NCI-H1930 (cell line): ENCODE data around the gene SASH1.
"Not testable (repeated sequence)": the region's sequence is repeated elsewhere in the genome, so short reads cannot be mapped to it uniquely, and the experiment has no call there.

ENCODE experiments used
- DNase-seq, 2 experiments: peaks; one replicate each; lab custom pipeline; 2025; lab: John Stamatoyannopoulos, UW

SASH1 gene

DNA sequence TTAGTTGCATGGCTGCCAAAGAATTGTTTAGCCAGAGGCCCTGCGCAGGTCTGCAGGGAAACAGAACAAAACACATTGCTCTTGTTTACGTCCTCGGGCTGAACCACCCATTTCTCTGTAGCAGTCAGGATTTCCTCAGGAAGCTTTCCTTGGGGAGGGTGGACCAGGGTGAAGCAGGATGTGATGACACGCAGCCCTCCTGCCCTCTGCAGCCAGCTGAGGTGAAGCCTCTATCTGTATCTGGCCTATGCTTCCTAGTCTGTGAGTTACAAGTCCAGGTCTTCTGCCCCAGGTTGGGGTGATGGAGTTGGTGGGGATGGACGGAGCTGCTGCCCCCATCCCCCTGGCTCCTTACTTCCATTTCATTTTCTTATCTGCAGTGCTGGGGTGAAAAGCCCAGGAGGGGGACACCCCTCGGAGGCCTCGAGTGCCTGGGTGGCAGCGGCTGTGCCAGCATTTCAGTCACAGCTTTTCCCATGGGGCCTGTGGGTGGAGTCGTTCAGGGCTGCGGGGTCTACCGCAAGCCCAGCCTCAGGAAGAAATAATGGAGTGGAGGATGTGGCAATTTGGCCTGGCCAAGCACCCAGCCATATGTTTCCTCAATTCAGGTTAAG, 24.9 kb downstream of the SASH1 start:
- no peak for DNase-seq

DNA sequence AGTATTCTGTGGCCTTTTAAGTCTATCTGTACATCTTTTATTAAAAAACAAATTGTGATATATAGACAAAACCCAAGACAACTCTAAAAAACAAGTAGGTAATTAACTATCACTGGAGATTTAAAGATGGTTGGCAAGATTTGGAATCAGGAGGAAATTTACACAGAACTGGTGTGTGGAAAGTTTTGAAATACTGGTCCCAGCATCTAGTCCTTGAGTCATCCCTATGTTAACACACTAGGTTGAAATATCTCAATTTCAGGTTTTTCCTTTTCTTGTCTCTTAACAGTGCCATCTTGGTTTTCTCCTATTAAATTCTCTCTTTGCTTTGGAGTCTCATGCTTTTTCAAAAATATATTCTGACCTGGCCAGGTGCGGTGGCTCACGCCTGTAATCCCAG, 27.5 kb downstream of the SASH1 start:
- no peak for DNase-seq

DNA sequence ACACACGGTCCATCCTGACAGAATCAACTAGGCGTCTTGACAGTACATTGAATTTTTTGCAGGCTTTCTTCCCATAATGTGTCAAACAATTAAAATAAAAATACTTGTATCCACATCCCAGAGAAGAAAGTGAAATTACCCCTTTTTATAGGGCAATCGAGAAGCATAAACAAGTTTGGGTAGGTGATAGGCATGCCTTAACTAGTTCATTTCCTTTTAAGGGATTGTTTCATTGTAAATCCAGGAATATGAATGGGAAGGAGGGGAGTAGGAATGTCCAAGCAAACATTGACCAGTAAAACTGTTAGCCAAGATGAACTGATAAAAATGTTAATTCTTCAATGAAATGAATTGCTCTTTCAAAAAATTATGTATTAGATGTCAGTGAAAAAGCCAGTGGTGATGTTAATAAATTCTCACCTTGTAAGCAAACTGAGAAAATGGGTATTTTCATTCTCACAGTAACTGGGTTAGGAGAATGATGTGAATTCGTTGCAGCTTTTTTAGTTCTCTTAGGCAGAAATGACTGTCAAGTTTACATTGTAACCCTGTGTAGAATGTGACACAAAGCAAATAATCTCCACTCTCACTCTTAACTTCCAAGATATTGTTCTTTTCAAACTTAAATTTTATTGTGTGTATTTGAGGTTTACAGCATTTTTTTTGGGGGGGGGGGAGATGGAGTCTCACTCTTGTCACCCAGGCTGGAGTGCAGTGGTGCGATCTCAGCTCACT, 31.6 kb downstream of the SASH1 start:
- no peak for DNase-seq

DNA sequence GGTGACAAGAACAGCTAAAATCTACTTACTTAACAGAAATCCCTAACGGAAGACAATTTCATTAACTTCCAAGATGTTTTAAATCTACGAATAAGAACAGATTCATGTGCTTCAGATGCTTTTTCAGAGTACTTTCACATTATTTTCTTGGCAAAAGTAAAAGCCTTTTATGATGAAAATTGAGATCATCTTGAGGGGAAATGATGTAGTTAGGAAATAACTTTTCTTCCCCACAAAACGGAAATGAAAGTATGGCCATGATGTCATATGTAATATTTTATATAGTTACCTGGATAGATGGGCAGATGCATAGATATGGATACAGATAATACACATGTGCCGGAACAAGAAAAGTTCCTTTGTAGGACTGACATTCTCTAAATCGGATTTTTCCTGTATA, 32.8 kb downstream of the SASH1 start:
- no peak for DNase-seq

DNA sequence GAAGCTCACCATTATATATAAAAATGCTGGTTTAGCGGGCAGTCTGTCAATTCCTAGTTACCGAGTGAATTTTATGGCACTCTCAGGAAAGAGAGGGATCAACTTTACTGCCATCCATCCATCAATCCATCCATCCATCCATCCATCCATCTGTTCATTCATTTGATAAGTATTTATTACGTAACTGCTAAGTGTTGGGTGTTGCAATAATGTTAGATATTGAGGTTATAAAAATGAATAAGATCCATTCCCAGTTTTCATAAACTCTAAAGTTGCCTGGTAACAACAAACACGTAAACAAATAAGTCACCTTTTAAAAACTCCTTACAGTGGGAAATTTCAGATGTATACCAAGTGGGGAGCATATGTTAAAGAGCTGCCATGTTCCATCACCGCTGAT, 36.8 kb downstream of the SASH1 start:
- DNase-seq, result no peak

DNA sequence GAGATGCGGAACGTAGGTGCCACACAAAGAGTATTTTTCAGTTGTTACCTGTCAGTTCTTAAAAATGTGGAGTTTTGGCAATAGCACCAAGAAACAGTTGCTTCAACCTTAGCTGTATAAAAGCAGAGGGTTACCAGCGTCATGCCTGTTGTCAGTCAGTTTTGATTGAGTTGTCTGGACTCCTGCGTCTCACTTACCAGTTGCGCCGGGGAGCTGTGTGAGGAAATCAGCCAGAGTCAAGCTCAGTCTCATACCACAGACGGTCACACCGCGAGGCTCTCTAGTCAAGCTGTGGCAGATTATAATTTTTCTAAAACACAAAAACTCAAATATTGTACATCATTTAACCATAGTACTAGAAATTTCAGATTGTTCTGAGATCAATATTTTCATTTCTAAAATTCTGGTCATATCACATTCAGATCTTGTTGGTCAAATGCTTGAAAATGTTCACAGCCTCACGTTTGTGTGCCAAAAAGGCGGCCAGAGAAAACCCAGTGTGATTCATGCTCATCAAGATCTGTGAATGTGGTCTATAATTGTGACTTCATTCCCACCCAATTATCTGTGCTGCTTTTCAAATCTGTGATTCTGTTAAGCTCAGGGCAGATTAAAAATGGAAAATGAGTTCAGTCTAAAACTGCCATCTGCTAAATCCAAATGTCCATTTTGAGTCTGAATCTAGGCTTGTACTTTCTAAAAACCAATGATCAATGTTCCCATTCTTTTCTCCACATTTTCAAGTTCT, 37.5 kb downstream of the SASH1 start:
- no peak for DNase-seq

DNA sequence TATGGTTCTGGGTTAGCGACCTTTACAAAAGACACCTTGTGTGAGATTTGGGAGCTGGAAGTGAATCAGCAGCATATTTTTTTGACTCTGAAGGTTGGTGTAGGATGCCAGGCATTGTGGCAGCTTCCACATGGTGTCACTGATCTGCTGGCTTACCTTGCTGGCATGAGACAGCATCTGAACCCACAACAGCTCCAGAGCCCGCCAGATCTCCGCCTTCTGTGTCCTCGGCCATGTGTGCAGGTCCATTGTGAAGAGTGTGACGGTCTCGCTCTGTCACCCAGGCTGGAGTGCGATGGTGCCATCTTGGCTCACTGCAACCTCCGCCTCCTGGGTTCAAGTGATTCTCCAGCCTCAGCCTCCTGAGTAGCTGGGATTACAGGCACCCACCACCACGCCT, 39.4 kb downstream of the SASH1 start:
- DNase-seq, result not testable (repeated sequence)

DNA sequence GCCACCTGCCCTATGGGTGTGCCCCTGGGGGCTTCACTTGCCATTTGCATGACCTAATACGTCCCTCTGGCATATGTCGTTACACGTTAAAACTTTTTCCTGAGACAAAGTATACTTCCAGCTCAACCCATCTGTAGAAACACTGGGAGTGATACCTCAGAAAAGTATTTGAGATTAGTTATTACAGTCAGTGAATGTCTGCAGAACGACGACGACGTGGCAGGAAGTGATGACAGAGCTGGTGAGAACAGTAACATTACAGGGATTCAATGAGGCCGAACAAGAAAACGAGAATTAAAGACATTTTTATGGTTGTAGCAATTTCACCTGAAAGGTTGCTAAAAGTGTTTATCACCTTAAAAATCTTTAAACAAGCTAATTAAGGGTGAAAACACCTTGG, 40.2 kb downstream of the SASH1 start:
- DNase-seq, result no peak

DNA sequence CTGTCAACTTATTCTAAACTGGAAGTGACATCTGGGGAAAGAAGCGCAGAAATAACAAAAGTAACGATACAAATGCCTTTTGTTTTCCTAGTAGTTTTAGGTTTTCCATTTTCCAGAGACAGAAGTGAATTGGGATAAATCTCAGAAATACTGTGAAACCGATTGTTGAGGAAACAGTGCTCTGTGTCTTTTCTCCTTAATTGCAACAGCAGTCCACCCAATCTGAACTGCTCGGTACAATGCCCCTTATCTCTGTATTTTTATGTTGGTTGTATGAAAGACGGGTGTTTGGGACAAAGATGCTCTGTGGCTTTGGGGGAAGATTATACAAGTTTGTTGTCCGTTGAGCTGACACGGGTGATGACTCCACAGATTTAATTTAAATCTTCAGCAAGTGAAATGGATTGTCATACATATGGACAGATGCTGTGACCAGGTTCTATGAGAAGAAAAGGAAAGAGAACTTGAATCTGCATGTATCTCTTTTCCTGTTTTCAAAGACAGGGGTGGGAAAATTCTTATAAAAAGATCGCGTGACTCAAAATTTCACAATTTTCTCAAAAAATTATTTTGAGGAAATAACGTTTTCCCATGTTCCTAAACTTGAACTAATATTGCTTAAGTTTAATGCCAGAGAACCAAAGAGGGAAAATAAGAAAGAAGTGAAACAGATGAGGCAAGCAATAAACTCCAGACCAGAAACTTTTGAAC, 41.2 kb downstream of the SASH1 start:
- no peak for DNase-seq

DNA sequence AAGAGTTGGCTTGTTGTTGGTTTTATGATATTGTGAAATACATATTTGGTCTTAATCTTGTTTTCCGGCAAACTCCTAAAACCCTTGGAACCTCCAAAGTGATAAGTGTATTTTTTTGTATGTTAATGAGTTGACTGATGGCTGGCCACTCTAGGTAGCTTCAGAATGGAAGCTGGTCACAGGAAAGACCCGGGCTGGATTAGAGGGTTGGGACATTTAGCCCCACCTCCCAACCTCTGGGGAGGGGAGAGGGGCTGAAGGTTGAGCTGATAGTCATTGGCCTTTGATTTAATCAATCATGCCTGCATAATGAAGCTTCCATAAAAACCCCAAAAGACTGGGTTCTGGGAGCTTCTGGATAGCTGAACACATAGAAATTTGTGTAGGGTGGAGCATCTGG, 42.7 kb downstream of the SASH1 start:
- DNase-seq, result no peak

DNA sequence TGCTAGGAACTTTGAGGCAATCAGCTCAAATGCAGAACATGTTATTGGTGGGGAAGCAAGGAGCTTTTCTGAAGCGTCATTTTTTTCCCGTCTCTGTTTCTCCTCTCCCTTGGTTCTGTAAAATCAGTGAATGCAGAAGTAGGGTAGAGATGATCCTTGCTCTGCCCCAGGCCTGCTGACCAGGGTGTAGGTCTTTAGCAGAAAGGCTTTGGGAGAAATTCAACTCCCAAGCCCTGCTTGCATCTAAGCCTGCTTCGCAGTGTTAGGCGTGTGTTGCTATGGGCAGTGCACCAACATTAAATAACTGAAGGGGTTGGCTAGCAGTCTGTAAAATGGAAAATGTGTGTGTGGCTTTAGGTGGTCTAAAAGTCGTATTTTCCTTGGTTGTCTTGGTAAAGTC, 45.9 kb downstream of the SASH1 start:
- DNase-seq, result no peak

DNA sequence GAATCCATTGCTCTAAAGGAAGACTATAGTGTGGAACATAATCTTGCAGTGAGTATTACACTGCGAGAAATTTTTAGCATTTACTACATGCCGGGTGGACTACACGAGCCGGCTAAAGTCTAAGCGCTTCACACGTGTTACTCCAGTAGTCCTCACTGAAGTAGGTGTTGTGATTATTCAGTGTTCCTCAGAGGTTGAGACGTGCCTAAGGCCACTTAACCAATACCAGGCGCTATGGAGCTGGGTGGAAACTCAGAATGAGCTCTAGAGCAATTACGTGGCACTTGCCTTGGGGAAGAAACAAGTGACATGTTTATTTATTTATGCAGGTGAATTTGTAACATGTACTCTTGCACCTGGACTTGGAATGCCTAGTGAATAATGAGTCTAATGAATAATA, 46.4 kb downstream of the SASH1 start:
- no peak for DNase-seq

DNA sequence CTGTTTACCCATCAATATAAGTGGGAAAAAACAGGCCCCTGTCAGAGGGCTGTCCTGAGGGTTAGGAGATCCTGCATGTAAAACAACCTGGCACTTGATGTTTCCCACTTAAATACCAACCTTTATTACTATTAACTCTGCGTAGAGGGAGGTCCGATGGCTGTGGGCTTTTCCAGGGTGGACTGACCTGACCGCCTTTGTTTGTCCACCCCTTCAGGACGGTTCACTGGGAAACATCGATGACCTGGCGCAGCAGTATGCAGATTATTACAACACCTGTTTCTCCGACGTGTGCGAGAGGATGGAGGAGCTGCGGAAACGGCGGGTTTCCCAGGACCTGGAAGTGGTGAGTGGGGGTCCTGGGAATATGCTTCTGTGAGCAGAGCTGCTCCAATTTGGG, 47.3 kb downstream of the SASH1 start:
- no peak for DNase-seq

DNA sequence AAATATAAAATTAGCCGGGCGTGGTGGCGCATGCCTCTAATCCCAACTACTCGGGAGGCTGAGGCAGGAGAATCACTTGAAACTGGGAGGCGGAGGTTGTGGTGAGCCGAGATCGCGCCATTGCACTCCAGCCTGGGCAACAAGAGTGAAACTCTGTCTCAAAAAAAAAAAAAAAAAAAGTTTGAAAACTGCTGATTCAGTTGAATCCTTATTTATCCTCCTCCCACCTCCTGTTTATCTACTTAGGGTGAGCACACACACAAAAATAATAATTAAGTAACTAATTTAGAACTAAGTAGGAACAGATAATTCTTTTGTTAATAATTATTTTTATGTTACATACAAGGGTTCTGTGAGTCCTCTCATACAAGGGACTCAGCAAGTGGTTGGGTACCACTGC, 49.5 kb downstream of the SASH1 start:
- DNase-seq, result not testable (repeated sequence)

DNA sequence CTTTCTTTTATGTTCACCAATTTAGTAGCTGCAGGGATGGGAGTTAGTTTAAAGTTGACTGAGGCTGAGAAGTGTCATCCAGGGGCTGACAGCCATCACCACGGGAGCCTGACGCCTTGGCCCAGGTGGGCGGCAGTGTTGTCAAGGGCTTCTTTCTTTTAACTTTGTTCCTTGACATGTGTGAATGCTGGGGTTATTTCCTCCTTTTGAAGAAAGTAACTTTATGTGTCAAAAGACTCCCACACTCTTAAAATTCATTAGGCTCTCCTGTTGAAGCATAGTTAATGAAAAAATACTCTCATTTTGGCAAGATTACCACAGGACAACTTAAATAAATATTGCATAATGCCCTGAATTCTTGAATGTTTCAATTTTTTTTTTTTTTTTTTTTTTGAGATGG, 50.0 kb downstream of the SASH1 start:
- DNase-seq, result no peak

DNA sequence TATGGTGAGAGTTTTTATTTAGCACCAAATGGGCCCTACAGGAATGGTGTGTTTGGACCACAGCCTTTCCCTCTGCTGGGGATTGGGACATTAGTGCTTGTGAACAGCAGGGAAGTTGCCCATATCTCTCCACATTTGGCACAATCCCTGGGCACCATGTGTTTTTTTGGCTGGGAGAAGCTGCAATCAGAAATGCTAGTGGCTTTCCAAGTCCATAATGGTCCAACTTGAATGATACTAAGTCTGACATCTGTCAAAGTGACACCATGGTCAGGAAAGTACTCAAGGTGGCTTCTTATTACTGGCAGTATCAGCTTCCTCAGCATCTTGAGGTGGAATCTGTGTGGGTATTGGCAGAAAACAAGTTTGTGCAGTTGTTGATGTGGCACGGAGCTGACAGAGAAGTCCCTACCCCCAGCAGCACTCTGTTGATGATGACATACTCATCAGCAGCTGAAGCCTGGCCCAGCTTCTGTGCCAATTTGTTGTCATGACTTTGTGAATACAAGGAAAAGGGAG, 53.0 kb downstream of the SASH1 start:
- no peak for DNase-seq

DNA sequence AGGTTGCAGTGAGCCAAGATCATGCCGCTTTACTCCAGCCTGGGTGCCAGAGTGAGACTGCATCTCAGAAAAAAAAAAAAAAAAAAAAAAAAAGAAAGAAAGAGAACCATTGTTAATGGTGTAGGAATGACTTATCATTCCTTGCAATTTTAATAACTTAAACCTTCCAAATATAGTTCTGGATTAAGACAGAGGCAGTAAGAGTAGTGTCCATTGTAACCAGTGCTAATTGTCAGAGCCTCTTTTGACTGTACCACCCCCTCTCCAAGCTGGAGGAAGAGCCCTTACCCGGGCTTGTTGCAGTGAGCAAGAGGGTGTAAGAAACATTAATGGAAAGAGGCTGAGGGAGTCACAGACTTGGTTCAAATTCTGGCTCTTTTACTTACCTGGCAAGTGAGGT, 53.8 kb downstream of the SASH1 start:
- no peak for DNase-seq

DNA sequence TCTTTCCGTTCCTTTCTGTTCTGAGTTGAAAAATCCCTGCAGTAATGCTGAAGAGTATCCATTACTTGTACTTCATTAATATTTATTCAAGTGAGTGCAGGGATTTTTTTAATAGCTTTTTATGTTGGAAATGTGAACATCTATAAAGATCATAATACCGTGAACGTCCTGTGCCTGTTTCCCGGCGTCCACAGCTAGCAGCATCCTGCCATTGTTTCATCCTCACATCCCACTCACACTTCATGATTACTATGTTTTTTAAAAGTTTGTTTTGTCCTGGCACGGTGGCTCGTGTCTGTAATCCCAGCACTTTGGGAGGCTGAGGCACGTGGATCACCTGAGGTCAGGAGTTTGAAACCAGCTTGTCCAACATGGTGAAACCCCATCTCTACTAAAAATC, 54.3 kb downstream of the SASH1 start:
- no peak for DNase-seq

DNA sequence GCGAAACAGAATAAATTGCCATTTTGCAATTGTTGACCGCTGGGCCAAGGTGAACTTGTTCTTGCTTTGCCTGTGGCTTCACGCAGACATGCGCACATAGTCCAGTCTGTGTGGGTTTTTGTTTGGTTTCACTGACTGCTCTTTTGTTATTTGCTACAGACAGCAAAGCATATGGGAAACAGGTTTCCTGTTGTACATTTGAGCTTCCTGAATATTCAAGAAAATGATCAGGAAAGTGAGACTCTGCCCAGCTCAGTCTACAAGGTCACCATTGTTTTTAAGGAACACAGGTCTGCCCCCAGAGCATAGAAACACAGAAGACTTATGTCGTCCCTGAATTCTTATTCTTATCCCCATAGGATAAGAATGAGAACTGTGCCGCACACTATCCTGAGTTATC, 55.6 kb downstream of the SASH1 start:
- no peak for DNase-seq

DNA sequence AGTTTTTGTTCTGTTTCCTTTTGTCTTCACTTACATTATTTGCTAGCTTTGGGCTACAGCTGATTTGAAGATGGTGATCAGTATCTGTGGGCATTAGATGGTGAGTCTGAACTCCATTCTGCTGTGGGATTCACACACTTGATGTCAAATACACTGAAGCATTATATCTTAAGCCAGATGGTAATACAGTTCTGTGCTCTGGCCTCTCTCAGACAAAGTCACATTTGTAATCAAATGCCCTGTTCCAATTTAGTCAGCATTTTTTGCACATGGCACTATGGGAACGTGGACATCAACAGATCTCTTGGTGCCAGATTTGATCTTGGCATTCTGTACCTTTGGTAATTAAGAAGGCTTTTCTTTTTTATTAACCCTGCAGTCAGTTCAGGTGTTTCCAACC, 56.0 kb downstream of the SASH1 start:
- DNase-seq, result no peak

DNA sequence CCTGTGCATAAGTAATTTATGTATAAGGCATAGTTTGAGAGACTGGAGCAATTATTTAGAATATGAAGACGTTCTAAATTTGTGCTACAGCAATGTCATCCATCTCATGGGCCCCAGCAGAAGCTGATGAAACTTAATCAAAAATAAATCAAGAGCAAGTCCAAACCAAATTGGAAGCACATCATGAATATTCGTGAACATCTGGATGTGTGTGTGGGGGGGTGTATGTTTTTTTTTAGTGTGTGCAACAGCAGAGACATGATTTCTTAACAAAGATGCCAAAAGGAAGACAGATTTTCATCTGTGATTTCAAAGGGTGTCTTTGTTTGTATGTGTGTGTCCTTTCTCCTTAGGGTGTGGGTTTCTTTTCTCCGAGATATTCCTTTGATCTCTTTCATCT, 58.9 kb downstream of the SASH1 start:
- DNase-seq, result no peak

DNA sequence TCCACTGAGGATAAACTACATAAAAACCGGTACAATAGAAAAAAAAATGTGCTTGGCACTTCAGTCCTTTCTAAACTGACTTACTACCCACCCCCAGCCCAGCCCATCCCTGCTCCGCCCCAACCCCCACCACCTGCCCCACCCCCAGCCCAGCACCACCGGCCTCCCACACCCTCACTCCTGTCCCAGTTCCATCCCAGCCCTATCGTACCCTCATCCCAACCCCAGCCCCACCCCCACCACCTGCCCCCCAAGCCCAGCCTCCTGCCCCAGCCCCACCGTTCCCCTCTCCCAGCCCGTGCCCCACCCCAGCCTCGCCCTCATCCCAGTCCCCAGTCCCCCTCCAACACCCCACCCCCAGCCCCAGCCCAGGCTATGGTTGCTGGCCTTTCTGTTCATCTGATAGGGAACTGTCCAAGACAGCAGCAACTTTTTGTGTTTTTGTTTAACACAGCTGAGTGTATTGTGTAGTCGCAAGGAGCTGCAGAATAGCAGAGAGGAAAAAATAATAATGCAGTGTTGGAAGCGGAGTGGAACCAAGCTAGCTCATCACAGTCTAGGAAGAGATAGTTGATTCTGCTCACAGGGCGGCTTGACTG, 61.9 kb downstream of the SASH1 start:
- DNase-seq, result no peak
